ENCODE data around the gene RBP4. TPM values are rescaled to one million over a fixed set of nuclear protein-coding genes. Genes with fewer than 3 reads are reported as not detected.

RBP4 gene
- total RNA-seq, 2 experiments from 2014 or later: not detected

GRCh38 chr10:93603023-93603422 is 2.0 kb upstream of the RBP4 start:
- Mint-ChIP-seq H3K27ac (no peak overlapping the region), H3K4me3 (no peak overlapping the region), H3K4me1 (no peaks in the 10 kb centered on the region), H3K27me3 (peaks cover 65% of the 10 kb centered on the region), H3K9me3 (no peaks in the 10 kb centered on the region), H3K36me3 (ENCODE audit: low read depth) (no peaks in the 10 kb centered on the region)
- DNase-seq: no peak
- POLR2A ChIA-PET: no interaction called here
- CTCF ChIA-PET: no interaction called here

- H3K27me3 Mint-ChIP-seq: peaks cover 62% of the 10 kb centered on the region
- no peaks in the 10 kb centered on the region for H3K36me3 Mint-ChIP-seq (ENCODE audit: low read depth)
- H3K4me3 Mint-ChIP-seq: no peak overlapping the region
- H3K9me3 Mint-ChIP-seq: no peaks in the 10 kb centered on the region
- CTCF ChIA-PET: no interaction called here
- H3K27ac Mint-ChIP-seq: no peak overlapping the region
- POLR2A ChIA-PET: no interaction called here
- no peaks in the 10 kb centered on the region for H3K4me1 Mint-ChIP-seq
- DNase-seq: no peak
These were observed 733 bp upstream of the RBP4 start for GRCh38 chr10:93601774-93602162.

- Mint-ChIP-seq H3K4me1 (no peaks in the 10 kb centered on the region), H3K9me3 (no peaks in the 10 kb centered on the region), H3K4me3 (no peak overlapping the region), H3K27ac (no peak overlapping the region), H3K27me3 (peaks cover 51% of the 10 kb centered on the region), H3K36me3 (ENCODE audit: low read depth) (no peaks in the 10 kb centered on the region)
- DNase-seq: no peak
- POLR2A ChIA-PET: no interaction called here
- CTCF ChIA-PET: no interaction called here
These were observed 439 bp downstream of the RBP4 start for GRCh38 chr10:93600446-93601145.

- H3K36me3 Mint-ChIP-seq (ENCODE audit: low read depth): no peaks in the 10 kb centered on the region
- CTCF ChIA-PET: interaction anchor here (1.9 kb wide), 1 partner anchor 45 kb away, joined by 6 read pairs; no protein-coding TSS in a partner anchor
- H3K4me1 Mint-ChIP-seq: no peaks in the 10 kb centered on the region
- H3K27me3 Mint-ChIP-seq: peaks cover 48% of the 10 kb centered on the region
- no peak overlapping the region for H3K4me3 Mint-ChIP-seq
- H3K9me3 Mint-ChIP-seq: no peaks in the 10 kb centered on the region
- no peak overlapping the region for H3K27ac Mint-ChIP-seq
- POLR2A ChIA-PET: no interaction called here
- no peak for DNase-seq
These were observed 1.3 kb downstream of the RBP4 start for GRCh38 chr10:93599778-93600177.

GRCh38 chr10:93599335-93599734 is 1.7 kb downstream of the RBP4 start:
- ChIA-PET CTCF (interaction anchor here (1.9 kb wide), 1 partner anchor 45 kb away, joined by 6 read pairs; no protein-coding TSS in a partner anchor), POLR2A (no interaction called here)
- no peak for DNase-seq
- Mint-ChIP-seq H3K27ac (no peak overlapping the region), H3K4me1 (no peaks in the 10 kb centered on the region), H3K36me3 (ENCODE audit: low read depth) (no peaks in the 10 kb centered on the region), H3K27me3 (peaks cover 45% of the 10 kb centered on the region), H3K4me3 (no peak overlapping the region), H3K9me3 (no peaks in the 10 kb centered on the region)

- no peak overlapping the region for H3K4me3 Mint-ChIP-seq
- CTCF ChIA-PET: interaction anchor here (1.9 kb wide), 1 partner anchor 44 kb away, joined by 6 read pairs; no protein-coding TSS in a partner anchor
- DNase-seq: no peak
- H3K27ac Mint-ChIP-seq: no peak overlapping the region
- H3K4me1 Mint-ChIP-seq: no peaks in the 10 kb centered on the region
- POLR2A ChIA-PET: no interaction called here
- no peaks in the 10 kb centered on the region for H3K9me3 Mint-ChIP-seq
- no peaks in the 10 kb centered on the region for H3K36me3 Mint-ChIP-seq (ENCODE audit: low read depth)
- peaks cover 36% of the 10 kb centered on the region for H3K27me3 Mint-ChIP-seq
These were observed 2.9 kb downstream of the RBP4 start for GRCh38 chr10:93598157-93598556.

- CTCF ChIA-PET: no interaction called here
- H3K4me1 Mint-ChIP-seq: no peaks in the 10 kb centered on the region
- no peak overlapping the region for H3K27ac Mint-ChIP-seq
- H3K4me3 Mint-ChIP-seq: no peak overlapping the region
- peaks cover 26% of the 10 kb centered on the region for H3K27me3 Mint-ChIP-seq
- POLR2A ChIA-PET: no interaction called here
- H3K9me3 Mint-ChIP-seq: no peaks in the 10 kb centered on the region
- DNase-seq: no peak
- no peaks in the 10 kb centered on the region for H3K36me3 Mint-ChIP-seq (ENCODE audit: low read depth)
These were observed 3.9 kb downstream of the RBP4 start for GRCh38 chr10:93597075-93597599.

GRCh38 chr10:93596539-93596938 is 4.5 kb downstream of the RBP4 start:
- no peak for DNase-seq
- no peaks in the 10 kb centered on the region for H3K4me1 Mint-ChIP-seq
- H3K36me3 Mint-ChIP-seq (ENCODE audit: low read depth): no peaks in the 10 kb centered on the region
- no peaks in the 10 kb centered on the region for H3K9me3 Mint-ChIP-seq
- H3K4me3 Mint-ChIP-seq: no peak overlapping the region
- H3K27me3 Mint-ChIP-seq: peaks cover 20% of the 10 kb centered on the region
- ChIA-PET POLR2A (no interaction called here), CTCF (no interaction called here)
- H3K27ac Mint-ChIP-seq: no peak overlapping the region

- POLR2A ChIA-PET: no interaction called here
- Mint-ChIP-seq H3K4me3 (no peak overlapping the region), H3K9me3 (no peaks in the 10 kb centered on the region), H3K36me3 (ENCODE audit: low read depth) (no peaks in the 10 kb centered on the region), H3K27me3 (peaks cover 20% of the 10 kb centered on the region), H3K27ac (no peak overlapping the region), H3K4me1 (no peaks in the 10 kb centered on the region)
- CTCF ChIA-PET: no interaction called here
- no peak for DNase-seq
These were observed 5.5 kb downstream of the RBP4 start for GRCh38 chr10:93595378-93596161.

- Mint-ChIP-seq H3K4me3 (no peak overlapping the region), H3K36me3 (ENCODE audit: low read depth) (no peaks in the 10 kb centered on the region), H3K27me3 (peaks cover 11% of the 10 kb centered on the region), H3K9me3 (no peaks in the 10 kb centered on the region), H3K27ac (no peak overlapping the region), H3K4me1 (no peaks in the 10 kb centered on the region)
- ChIA-PET POLR2A (no interaction called here), CTCF (no interaction called here)
- DNase-seq: no peak
These were observed 6.5 kb downstream of the RBP4 start for GRCh38 chr10:93594518-93594917.

GRCh38 chr10:93593749-93594148 is 7.3 kb downstream of the RBP4 start:
- CTCF ChIA-PET: no interaction called here
- H3K27ac Mint-ChIP-seq: no peak overlapping the region
- no peaks in the 10 kb centered on the region for H3K9me3 Mint-ChIP-seq

GRCh38 chr10:93593254-93593653 is 7.8 kb downstream of the RBP4 start:
- Mint-ChIP-seq H3K27me3 (peaks cover 11% of the 10 kb centered on the region), H3K4me3 (no peak overlapping the region), H3K4me1 (no peaks in the 10 kb centered on the region), H3K27ac (no peak overlapping the region), H3K9me3 (no peaks in the 10 kb centered on the region), H3K36me3 (ENCODE audit: low read depth) (no peaks in the 10 kb centered on the region)
- POLR2A ChIA-PET: no interaction called here
- CTCF ChIA-PET: no interaction called here
- DNase-seq: no peak

More at GRCh38 chr10:93593749-93594148, 7.3 kb downstream of the RBP4 start:
- H3K27me3 Mint-ChIP-seq: peaks cover 14% of the 10 kb centered on the region
- H3K4me1 Mint-ChIP-seq: no peaks in the 10 kb centered on the region
- POLR2A ChIA-PET: no interaction called here
- no peak for DNase-seq
- no peak overlapping the region for H3K4me3 Mint-ChIP-seq
- H3K36me3 Mint-ChIP-seq (ENCODE audit: low read depth): no peaks in the 10 kb centered on the region

GRCh38 chr10:93591065-93591808 is 9.8 kb downstream of the RBP4 start:
- ChIA-PET CTCF (interaction anchor here (0.9 kb wide), 1 partner anchor 21 kb away, joined by 3 read pairs; the partner anchor contains the start of gene PDE6C), POLR2A (no interaction called here)
- H3K4me1 Mint-ChIP-seq: no peaks in the 10 kb centered on the region
- no peaks in the 10 kb centered on the region for H3K9me3 Mint-ChIP-seq
- H3K27me3 Mint-ChIP-seq: peaks cover 9% of the 10 kb centered on the region
- no peak overlapping the region for H3K27ac Mint-ChIP-seq
- no peak for DNase-seq
- H3K4me3 Mint-ChIP-seq: no peak overlapping the region
- no peaks in the 10 kb centered on the region for H3K36me3 Mint-ChIP-seq (ENCODE audit: low read depth)

Measured in activated CD4-positive, alpha-beta memory T cell treated with anti-CD3 and anti-CD28 coated beads, Interleukin-2, amount 10 ng/mL, durations not matched to agents 7 days and 5 days (primary cell).